ENCODE results near the gene GAB2.

Gene GAB2

DNA sequence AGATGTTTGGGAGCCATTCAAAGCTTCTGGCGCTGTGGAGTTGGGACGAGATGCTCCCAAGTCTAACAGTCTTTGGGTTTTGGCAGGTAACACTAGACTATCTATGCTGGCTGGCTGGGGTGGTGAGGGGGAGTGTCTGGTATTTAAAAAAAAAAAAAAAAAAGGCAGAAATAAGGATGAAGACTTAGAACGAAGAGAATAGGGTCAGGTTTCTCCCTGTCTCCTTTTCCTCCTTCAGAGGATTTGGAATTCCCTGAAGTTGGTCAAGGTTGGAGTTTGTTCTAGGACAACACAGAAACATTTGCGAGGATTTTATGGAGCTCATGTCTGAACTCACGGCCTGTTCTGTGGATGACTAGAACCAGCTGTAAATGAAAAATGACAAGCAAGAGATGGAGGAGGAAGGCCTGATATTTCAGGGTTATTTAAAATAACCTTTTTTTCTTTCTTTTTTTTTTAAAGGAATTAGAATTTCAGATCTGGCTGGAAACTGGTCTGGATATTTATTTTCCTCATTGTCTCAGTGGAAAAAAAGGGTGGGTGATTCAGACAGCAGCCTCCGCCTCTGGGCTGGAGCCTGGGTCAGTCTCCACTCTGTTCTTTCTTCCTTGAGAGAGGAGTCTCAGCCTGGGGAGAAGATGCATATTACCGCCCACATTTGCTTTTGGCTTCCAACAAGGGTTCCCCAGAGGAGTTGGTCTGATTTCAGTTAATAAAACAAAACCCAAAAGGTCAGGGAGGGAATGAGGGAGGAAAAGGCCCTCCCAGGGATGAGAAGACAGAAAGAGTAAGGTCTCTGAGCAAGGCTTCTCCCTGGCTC is 148.8 kb downstream of the GAB2 start:
- no peak for DNase-seq

- no peak for DNase-seq
These were observed 151.2 kb downstream of the GAB2 start for GRCh38 chr11:78266451-78266850.

DNA sequence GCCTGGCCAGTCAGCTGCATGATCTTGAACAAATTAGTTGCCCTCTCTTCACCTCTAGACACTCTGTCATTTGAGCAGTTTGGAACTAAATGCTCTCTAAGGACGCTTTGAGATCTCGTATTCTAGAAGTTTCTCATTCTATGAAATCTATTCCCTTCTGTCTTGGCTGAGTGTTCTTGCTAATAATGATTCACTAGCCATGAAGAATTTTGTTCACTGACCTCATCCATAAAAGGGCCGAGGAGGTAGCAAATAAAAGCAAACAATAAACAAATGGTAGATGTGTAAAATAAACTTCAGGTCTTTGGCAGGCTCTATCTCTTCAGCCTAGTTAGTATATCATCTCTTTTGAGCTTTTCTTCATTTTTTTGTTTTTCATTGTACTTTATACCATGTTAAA is 152.3 kb downstream of the GAB2 start:
- no peak for DNase-seq

GRCh38 chr11:78262691-78263090 is 154.9 kb downstream of the GAB2 start:
- no peak for DNase-seq

DNA sequence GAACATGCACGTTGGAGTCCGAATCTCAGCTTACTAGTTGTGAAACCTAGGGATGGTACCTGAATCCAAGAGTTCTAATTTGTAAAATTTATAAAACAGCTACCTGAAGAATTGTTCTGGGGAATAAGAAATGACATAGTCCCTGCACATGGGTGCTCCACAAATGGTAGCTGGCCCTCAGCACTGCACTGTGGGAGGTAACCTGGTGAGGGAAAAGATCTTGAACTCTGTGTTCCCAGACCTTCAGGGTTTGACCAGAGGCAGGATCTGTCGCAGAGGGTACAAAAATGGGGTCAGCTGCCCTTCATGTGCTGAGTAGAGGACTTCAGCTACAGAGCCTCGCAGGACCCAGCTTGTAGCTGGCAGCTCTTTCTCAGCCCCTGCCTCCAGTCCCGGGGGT is 155.4 kb downstream of the GAB2 start:
- DNase-seq, result no peak

DNA sequence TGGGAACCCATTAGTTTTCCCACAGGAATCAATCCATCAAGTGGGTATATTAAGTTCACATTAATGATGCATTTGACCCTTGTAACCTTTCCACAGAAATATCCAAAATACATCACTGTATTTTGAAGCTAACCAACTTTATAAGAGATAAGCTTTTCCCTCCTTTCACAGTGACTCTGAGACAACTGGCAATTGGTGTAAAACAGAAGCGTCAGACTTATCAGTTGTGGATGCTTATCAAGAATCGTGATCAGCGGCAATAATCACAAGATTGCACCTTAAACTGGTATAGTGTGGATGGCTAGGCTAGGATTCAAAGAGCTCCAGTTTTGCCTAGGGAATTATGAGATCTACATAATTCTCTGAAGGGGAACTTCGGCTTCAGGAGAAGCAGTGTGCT is 155.8 kb downstream of the GAB2 start:
- DNase-seq, result no peak

DNA sequence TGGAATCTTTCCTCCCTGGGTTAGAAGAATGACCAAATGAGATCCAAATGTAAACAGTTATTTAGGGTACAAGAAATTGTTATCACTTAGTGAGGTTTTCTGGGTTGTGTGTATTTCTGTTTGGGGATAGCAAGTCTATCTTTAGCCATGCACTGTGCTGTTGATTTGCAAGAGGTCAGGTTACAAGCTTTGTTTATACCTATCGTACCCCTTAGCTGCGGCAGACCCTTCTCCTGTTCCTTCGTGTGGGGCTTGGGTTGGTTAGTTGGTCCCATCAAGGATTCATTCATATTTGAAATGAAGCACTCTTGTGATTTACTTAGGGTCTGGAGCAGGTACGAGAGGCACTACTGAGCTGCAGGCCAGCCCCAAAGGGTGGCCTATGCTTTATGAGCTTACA is 156.3 kb downstream of the GAB2 start:
- DNase-seq, result no peak

- no peak for DNase-seq
These were observed 157.7 kb downstream of the GAB2 start for GRCh38 chr11:78259777-78260487.

GRCh38 chr11:78257654-78258053 is 160.0 kb downstream of the GAB2 start:
- DNase-seq, result no peak

DNA sequence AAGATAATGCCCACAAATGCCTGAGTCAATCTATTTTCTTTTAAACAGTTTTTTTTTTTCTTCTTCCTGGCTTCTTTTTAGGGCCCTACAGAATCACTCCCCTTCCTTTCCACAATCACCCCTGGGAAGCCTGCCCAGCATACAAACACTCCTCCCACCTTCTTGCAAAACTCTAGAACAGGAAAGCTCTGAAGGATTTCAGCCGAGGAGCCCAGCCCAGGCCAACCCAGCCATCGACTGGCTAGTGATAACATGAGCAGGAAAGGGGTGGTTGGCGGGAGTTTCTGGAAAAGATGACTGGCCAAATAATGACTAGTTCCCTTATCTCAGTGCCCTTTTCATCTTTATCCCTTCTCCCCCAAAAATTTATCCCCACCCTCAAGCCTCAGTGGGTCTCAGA is 160.7 kb downstream of the GAB2 start:
- no peak for DNase-seq

GRCh38 chr11:78255919-78256318 is 161.7 kb downstream of the GAB2 start:
- DNase-seq, result no peak

DNA sequence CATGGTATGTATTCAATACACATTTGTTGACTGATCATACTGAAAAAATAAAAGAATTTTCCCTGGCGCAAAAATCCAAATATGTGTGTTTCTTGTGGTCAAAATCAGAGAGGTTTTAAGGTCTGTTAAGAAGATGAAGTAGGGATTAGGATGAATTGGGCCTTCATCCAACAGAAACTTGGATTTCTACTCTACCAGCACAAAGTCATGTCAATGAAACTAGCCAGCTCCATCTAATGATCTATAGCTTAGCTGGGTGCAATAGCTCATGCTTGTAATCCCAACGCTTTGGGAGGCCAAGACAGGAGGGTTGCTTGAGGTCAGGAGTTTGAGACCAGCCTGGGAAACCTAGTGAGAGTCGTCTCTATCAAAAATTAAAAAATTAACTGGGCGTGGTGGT is 163.4 kb downstream of the GAB2 start:
- no peak for DNase-seq

DNA sequence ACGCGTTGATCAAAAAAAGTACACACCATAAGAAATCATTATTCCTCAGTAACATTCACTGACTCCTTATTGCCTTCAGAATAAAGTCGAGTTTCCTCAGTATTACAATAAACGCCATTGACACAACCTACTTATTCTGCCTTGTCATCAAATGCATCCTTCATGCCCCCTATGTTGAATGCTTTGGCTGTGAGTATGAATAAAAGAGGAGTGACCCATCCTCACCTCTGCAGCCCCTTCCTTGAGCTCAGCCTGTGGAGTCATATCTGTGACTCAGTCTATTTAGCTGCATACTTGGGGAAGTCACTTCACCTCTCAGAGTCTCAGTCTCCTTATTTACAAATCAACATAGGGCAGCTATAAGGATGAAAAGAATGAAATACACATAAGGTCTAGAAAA is 163.8 kb downstream of the GAB2 start:
- no peak for DNase-seq

GRCh38 chr11:78251083-78251775 is 166.4 kb downstream of the GAB2 start:
- DNase-seq, result no peak

DNA sequence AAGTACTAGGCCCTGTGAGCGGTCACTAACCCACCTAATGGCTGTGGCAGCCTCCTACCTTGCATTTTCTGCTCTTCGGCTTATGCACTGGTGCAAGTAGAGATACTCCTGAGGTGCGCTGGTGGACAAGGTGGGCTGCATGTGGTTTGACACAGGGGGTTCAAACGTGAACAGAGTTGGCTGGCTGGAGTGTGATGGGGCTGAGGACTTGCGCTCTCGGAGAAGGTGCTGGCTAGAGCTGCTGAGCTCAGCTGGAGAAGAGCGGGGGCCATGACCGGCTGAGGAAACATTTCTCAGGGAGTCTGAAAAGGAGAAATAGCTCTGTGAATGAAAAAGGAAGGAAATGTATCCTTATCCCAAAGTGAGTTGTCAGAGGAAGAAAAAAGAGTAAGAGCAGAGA is 167.5 kb downstream of the GAB2 start:
- no peak for DNase-seq

DNA sequence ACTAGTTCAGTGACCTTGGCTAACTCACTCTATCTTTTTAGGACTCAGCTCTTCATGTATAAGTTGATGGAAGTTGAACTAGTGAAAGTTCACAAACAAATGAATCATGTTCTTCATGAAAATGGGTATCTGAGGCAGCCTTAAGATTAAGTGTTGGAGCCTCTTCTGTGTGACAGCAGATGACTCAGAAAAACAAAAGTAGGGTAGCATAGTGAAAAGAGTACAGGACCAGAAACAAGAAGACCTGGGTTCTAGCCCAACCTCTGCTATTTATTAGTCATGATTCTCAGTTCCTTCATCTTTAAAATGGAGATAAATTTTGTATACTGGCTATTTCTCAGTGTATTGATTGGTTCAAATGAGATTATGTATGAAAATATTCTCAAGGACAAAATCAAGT is 168.7 kb downstream of the GAB2 start:
- DNase-seq, result no peak

GRCh38 chr11:78248191-78248590 is 169.4 kb downstream of the GAB2 start:
- DNase-seq, result no peak

DNA sequence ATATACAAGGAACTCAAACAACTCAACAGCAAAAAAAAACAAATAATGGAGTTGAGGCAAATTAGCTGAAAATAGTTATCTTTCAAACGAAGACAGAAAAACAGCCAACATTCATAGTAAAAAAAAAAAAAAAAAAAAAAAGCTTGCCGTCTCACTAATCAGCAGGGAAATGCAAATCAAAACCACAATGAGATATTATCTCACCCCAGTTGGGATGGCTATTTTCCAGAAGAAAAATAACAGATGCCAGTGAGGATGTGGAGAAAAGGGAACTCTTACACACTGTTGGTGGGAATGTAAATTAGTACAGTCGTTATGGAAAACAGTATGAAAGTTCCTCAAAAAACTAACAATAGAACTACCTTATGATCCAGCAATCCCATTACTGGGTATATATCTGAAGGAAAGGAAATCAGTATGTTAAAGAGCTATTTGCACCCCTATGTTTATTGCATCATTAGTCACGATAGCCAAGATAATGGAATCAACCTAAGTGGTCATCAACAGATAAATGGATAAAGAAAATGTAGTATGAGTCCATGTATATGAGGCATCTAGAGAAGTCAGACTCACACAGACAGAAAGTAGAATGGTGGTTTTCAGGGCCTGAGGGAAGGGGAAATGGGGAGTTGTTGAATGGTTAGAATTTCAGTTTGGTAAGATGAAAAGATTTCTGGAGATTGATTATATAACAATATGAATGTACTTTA is 172.9 kb downstream of the GAB2 start:
- no peak for DNase-seq

GRCh38 chr11:78244080-78244479 is 173.5 kb downstream of the GAB2 start:
- no peak for DNase-seq

- no peak for DNase-seq
These were observed 176.1 kb downstream of the GAB2 start for GRCh38 chr11:78241475-78241874.

- no peak for DNase-seq
These were observed 177.8 kb downstream of the GAB2 start for GRCh38 chr11:78239781-78240180.

GRCh38 chr11:78237293-78238046 is 180.2 kb downstream of the GAB2 start:
- no peak for DNase-seq

GRCh38 chr11:78234006-78234405 is 183.6 kb downstream of the GAB2 start:
- DNase-seq, result no peak

Data from NCI-H1694 treated with DMSO at 0.1 percent for 48 hours (cell line).